NCI-H2196 (cell line): ENCODE results near the gene MLX.
A peak's percentile ranks its signal among the peaks of the same experiment; 100 is the strongest.
"Not testable (repeated sequence)": the region's sequence is repeated elsewhere in the genome, so short reads cannot be mapped to it uniquely, and the experiment has no call there.

ENCODE experiments used
- DNase-seq: peaks from one replicate; lab custom pipeline; 2025; ENCODE audit not compliant: unreplicated experiment; lab: John Stamatoyannopoulos, UW

The MLX gene

DNA sequence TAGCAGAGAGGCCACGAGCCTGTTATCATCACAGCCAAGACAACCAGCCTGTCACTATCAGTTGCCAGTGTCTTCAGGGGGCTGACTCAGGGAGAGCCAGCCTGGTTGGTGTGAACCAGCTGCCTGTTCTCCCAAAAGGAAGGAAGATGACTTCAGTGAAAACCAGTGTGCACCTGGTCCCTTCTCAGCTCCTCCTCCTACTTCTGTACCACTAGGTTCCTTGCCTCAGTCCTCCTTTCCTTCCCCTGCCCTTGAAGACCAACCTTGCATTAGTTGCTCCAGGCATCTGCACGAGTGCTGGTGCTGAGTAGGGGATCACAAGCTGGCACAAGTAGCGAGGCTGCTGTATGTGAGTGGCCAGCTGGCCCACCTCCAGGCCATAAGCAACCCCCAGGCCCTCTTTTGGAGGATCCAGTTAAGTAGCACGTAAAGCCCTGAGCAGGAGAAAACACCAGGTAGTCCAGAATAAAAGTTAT, 51.1 kb downstream of the MLX start:
- DNase-seq: peak; percentile 5

- DNase-seq: peak; percentile 37
Measured at GRCh38 chr17:42618442-42619150, 51.7 kb downstream of the MLX start.

GRCh38 chr17:42621987-42622386, 55.1 kb downstream of the MLX start:
- not testable (repeated sequence) for DNase-seq
